H1 (cell line): ENCODE results near the gene VMP1. TPM values are rescaled to one million over a fixed set of nuclear protein-coding genes. Genes with fewer than 3 reads are reported as not detected.

Source experiments
- CTCF ChIA-PET: fragments of 300-600 bp; sonication (Branson Sonifier 250); formaldehyde crosslinking; loops from one replicate; lab custom pipeline; 2021; ENCODE audit not compliant: partially characterized antibody; lab: Charles Lee
- POLR2A ChIA-PET: fragments of 300-600 bp; sonication (Branson Sonifier 250); formaldehyde crosslinking; loops from one replicate; lab custom pipeline; 2021; ENCODE audit warnings: inconsistent platforms; ENCODE audit not compliant: partially characterized antibody; lab: Charles Lee
- DNase-seq, 2 experiments: peaks; one replicate each; pipeline versions ENCODE4 v3.0.0 to v3.0.0-alpha.2; 2010 to 2022; ENCODE audit warnings: low spot score in 2 of 2, low read depth in 1 of 2, mixed read lengths in 1 of 2
- FAIRE-seq: peaks from 2 replicates; lab custom pipeline; 2011; peaks lifted over from hg19 to GRCh38; lab: Jason Lieb, UNC
- H2AFZ ChIP-seq: 2 replicates; pipeline ENCODE4 v1.8.1; 2012; ENCODE audit warnings: low read length, inconsistent platforms
- H2AK5ac ChIP-seq: 2 replicates; pipeline ENCODE4 v1.6.1; 2013; ENCODE audit warnings: low read depth, low read length
- H2BK120ac ChIP-seq: replicated peaks from 2 replicates; pipeline ENCODE3; 2013; ENCODE audit warnings: low read depth, low read length, inconsistent platforms
- H2BK12ac ChIP-seq: 2 replicates; pipeline ENCODE4 v1.6.1; 2013; ENCODE audit warnings: low read depth, low read length
- H2BK15ac ChIP-seq: 2 replicates; pipeline ENCODE4 v1.6.1; 2013; ENCODE audit warnings: low read length
- H2BK20ac ChIP-seq: 2 replicates; pipeline ENCODE4 v1.6.1; 2013; ENCODE audit warnings: low read length
- H2BK5ac ChIP-seq: 2 replicates; pipeline ENCODE4 v1.6.1; 2013; ENCODE audit warnings: low read depth, low read length
- H3K14ac ChIP-seq: 2 replicates; pipeline ENCODE4 v1.6.1; 2013; ENCODE audit warnings: inconsistent platforms; ENCODE audit not compliant: insufficient read length
- H3K18ac ChIP-seq: 2 replicates; pipeline ENCODE4 v1.6.1; 2013; ENCODE audit warnings: low read length; ENCODE audit errors: extremely low read depth
- H3K23ac ChIP-seq: 2 replicates; pipeline ENCODE4 v1.6.1; 2013; ENCODE audit warnings: inconsistent platforms; ENCODE audit not compliant: insufficient read length
- H3K23me2 ChIP-seq: 2 replicates; pipeline ENCODE4 v1.6.1; 2013; ENCODE audit warnings: low read depth, low read length
- H3K27ac ChIP-seq: 2 replicates; pipeline ENCODE4 v1.6.1; 2011; ENCODE audit warnings: low read depth, low read length, inconsistent platforms
- H3K27me3 ChIP-seq, 4 experiments: replicated peaks in 1 of 4; 1 replicate in 1 of 4; 2 replicates in 3 of 4; pipeline versions ENCODE4 v1.6.1 to v1.8.1; 2011 to 2013; ENCODE audit warnings: low read length in 3 of 4, mild to moderate bottlenecking in 3 of 4, inconsistent platforms in 2 of 4, mixed read lengths in 2 of 4, moderate library complexity in 1 of 4; ENCODE audit not compliant: control insufficient read depth in 3 of 4, insufficient read depth in 3 of 4; ENCODE audit errors: extremely low read depth in 1 of 4
- H3K36me3 ChIP-seq, 4 experiments: 2 replicates each; pipeline versions ENCODE4 v1.6.1 to v1.8.1; 2011 to 2013; ENCODE audit warnings: mild to moderate bottlenecking in 4 of 4, low read length in 3 of 4, moderate library complexity in 2 of 4, control low read depth in 1 of 4, inconsistent platforms in 1 of 4; ENCODE audit not compliant: insufficient read depth in 4 of 4, control insufficient read depth in 2 of 4
- H3K4ac ChIP-seq: replicated peaks from 2 replicates; pipeline ENCODE3; 2013; ENCODE audit warnings: low read length, low read depth, mixed read lengths, inconsistent platforms; ENCODE audit not compliant: insufficient read length
- H3K4me1 ChIP-seq, 4 experiments: replicated peaks in 1 of 4; 1 replicate in 1 of 4; 2 replicates in 3 of 4; pipeline versions ENCODE4 v1.6.1 to v1.8.1; 2011 to 2013; ENCODE audit warnings: low read length in 3 of 4, inconsistent platforms in 2 of 4, mixed read lengths in 1 of 4; ENCODE audit not compliant: insufficient read depth in 4 of 4, control insufficient read depth in 3 of 4
- H3K4me2 ChIP-seq, 2 experiments: 2 replicates each; pipeline versions ENCODE4 v1.6.1 to v1.8.1; 2011 to 2013; ENCODE audit warnings: low read depth in 2 of 2, low read length in 2 of 2, control low read depth in 1 of 2, inconsistent platforms in 1 of 2, mild to moderate bottlenecking in 1 of 2; ENCODE audit not compliant: insufficient read depth in 1 of 2
- H3K4me3 ChIP-seq, 4 experiments: fragments of 200-600, 300-600 bp in 1 of 4; sonication (generic), shearing (Covaris generic), sonication (Bioruptor Twin) in 1 of 4; 2 replicates each; pipeline versions ENCODE4 v1.5.1 to v1.8.1; 2011 to 2016; ENCODE audit warnings: low read length in 4 of 4, low read depth in 3 of 4, control low read depth in 2 of 4, inconsistent platforms in 2 of 4, mild to moderate bottlenecking in 2 of 4, mixed read lengths in 1 of 4, moderate library complexity in 1 of 4; ENCODE audit not compliant: insufficient read depth in 2 of 4; ENCODE audit errors: extremely low read depth in 1 of 4
- H3K56ac ChIP-seq: replicated peaks from 2 replicates; pipeline ENCODE3; 2013; ENCODE audit warnings: low read depth, mild to moderate bottlenecking, mixed read lengths, low read length, inconsistent platforms; ENCODE audit not compliant: insufficient read length
- H3K79me1 ChIP-seq: 2 replicates; pipeline ENCODE4 v1.6.1; 2013; ENCODE audit warnings: low read depth, low read length, control low read depth
- H3K79me2 ChIP-seq, 2 experiments: 2 replicates each; pipeline versions ENCODE4 v1.6.1 to v1.8.1; 2012 to 2013; ENCODE audit warnings: low read length in 2 of 2, mild to moderate bottlenecking in 2 of 2, inconsistent platforms in 1 of 2; ENCODE audit not compliant: insufficient read depth in 2 of 2, control insufficient read depth in 1 of 2
- H3K9ac ChIP-seq, 4 experiments: replicated peaks in 1 of 4; 1 replicate in 1 of 4; 2 replicates in 3 of 4; pipeline versions ENCODE4 v1.6.1 to v1.8.1; 2011 to 2013; ENCODE audit warnings: low read depth in 3 of 4, low read length in 3 of 4, control low read depth in 2 of 4, mild to moderate bottlenecking in 2 of 4, moderate library complexity in 2 of 4, inconsistent platforms in 1 of 4; ENCODE audit errors: extremely low read depth in 1 of 4
- H3K9me3 ChIP-seq, 2 experiments: 2 replicates each; pipeline versions ENCODE4 v1.6.1 to v1.8.1; 2012 to 2013; ENCODE audit warnings: mild to moderate bottlenecking in 2 of 2, moderate library complexity in 2 of 2, control low read depth in 1 of 2, inconsistent platforms in 1 of 2, low read depth in 1 of 2, low read length in 1 of 2, mixed read lengths in 1 of 2; ENCODE audit not compliant: insufficient read depth in 2 of 2
- H4K20me1 ChIP-seq, 2 experiments: replicated peaks in 1 of 2; 2 replicates each; pipeline versions ENCODE3 to v1.8.1; 2011 to 2013; ENCODE audit warnings: inconsistent platforms in 2 of 2, low read length in 2 of 2, mild to moderate bottlenecking in 1 of 2; ENCODE audit not compliant: insufficient read depth in 2 of 2, control insufficient read depth in 1 of 2
- H4K5ac ChIP-seq: 2 replicates; pipeline ENCODE4 v1.6.1; 2013; ENCODE audit warnings: low read length, low read depth, mixed read lengths, inconsistent platforms; ENCODE audit not compliant: insufficient read length
- H4K8ac ChIP-seq: 2 replicates; pipeline ENCODE4 v1.8.0; 2013; ENCODE audit warnings: mild to moderate bottlenecking, moderate library complexity, low read length, inconsistent platforms; ENCODE audit not compliant: insufficient read depth; ENCODE audit errors: extremely low read depth
- H4K91ac ChIP-seq: replicated peaks from 2 replicates; pipeline ENCODE3; 2013; ENCODE audit warnings: low read length, mixed read lengths, inconsistent platforms; ENCODE audit not compliant: insufficient read length
- CTBP2 ChIP-seq: IDR thresholded peaks from 2 replicates; pipeline ENCODE4 v1.7.0; 2011; ENCODE audit warnings: borderline replicate concordance, mild to moderate bottlenecking, moderate library complexity, mixed read lengths, low read length; ENCODE audit not compliant: insufficient read depth, insufficient read length
- FOSL1 ChIP-seq: IDR thresholded peaks from 2 replicates; pipeline ENCODE4 v1.6.1; 2011; ENCODE audit warnings: mild to moderate bottlenecking, low read depth, low read length, moderate library complexity; ENCODE audit not compliant: insufficient read depth
- JUND ChIP-seq: IDR thresholded peaks from 2 replicates; pipeline ENCODE4 v1.6.1; 2011; ENCODE audit warnings: mild to moderate bottlenecking, improper control_type of control experiment, low read length
- KDM1A ChIP-seq: fragments of 200-600, 300-600 bp; sonication (generic); IDR thresholded peaks from 2 replicates; pipeline ENCODE4 v1.7.1; 2016; ENCODE audit warnings: mild to moderate bottlenecking, low read length, borderline replicate concordance
- NANOG ChIP-seq: IDR thresholded peaks from 2 replicates; pipeline ENCODE4 v1.6.1; 2011; ENCODE audit warnings: low read length, low read depth, mild to moderate bottlenecking, inconsistent platforms; ENCODE audit not compliant: insufficient read depth, poor library complexity, severe bottlenecking
- POLR2AphosphoS5 ChIP-seq: IDR thresholded peaks from 2 replicates; pipeline ENCODE4 v1.6.1; 2011; ENCODE audit warnings: low read depth, low read length
- RAD21 ChIP-seq, 2 experiments: IDR thresholded peaks in 1 of 2; conservative IDR thresholded peaks in 1 of 2; 2 replicates each; pipeline ENCODE4 v1.6.1; 2011; ENCODE audit warnings: low read depth in 2 of 2, low read length in 2 of 2, improper control_type of control experiment in 1 of 2, inconsistent platforms in 1 of 2, mild to moderate bottlenecking in 1 of 2, moderate library complexity in 1 of 2
- SIX5 ChIP-seq: IDR thresholded peaks from 2 replicates; pipeline ENCODE4 v1.6.1; 2011; ENCODE audit warnings: mild to moderate bottlenecking, low read depth, low read length
- SRF ChIP-seq: IDR thresholded peaks from 2 replicates; pipeline ENCODE4 v1.6.1; 2011; ENCODE audit warnings: mild to moderate bottlenecking, low read depth, low read length, moderate library complexity
- TEAD4 ChIP-seq: IDR thresholded peaks from 2 replicates; pipeline ENCODE4 v1.6.1; 2012; ENCODE audit warnings: low read depth, low read length, inconsistent platforms, mixed read lengths
- WGBS, 2 experiments: shearing (Covaris generic) in 1 of 2; methylation state at CpG; one replicate each; pipeline versions ENCODE4 v1.1.6 to v1.1.7; 2013 to 2015; ENCODE audit warnings: low lambda C conversion rate in 2 of 2, mixed read lengths in 2 of 2, inconsistent platforms in 1 of 2, low coverage in 1 of 2, missing lambda C conversion rate in 1 of 2; ENCODE audit not compliant: insufficient replicate concordance in 2 of 2, insufficient coverage in 1 of 2, insufficient read length in 1 of 2; ENCODE audit errors: extremely low coverage in 1 of 2, missing lambda C conversion rate in 1 of 2; 5-methylcytosine and 5-hydroxymethylcytosine counted together
- polyA plus RNA-seq, 7 experiments: library from polyadenylated mRNA; depleted of rRNA in 3 of 7; stranded (reverse) in 5 of 7; unstranded in 2 of 7; fragments of >200 nt in 5 of 7; fragments of 200-250 nt in 2 of 7; gene quantifications; 1 replicate in 5 of 7; 2 replicates in 1 of 7; 4 replicates in 1 of 7; pipeline versions ENCODE4 v1.2.1 to v1.2.3, GENCODE V29; 2011 to 2013; ENCODE audit warnings: missing spikeins in 2 of 7, mixed read lengths in 2 of 7
- total RNA-seq: library from RNA; stranded (reverse); fragmentation: NEBNext Ultra II Directional; extraction: Animal tissue kit (Norgen Biotek cat#: 25700); gene quantifications from 2 replicates; pipeline ENCODE4 v1.2.1, GENCODE V29; 2021
- TF ChIP-seq, protein P1 (sequence below): IDR thresholded peaks from 2 replicates; pipeline ENCODE4 v1.6.1; 2011; ENCODE audit warnings: low read depth, mild to moderate bottlenecking, low read length; ENCODE audit not compliant: insufficient read depth

Gene VMP1
- total and polyA plus RNA-seq, 2 of the 8 experiments (the other 6 are each of a cell fraction or from before 2014, with no cell fraction given): 45.0 to 92.7 TPM

DNA sequence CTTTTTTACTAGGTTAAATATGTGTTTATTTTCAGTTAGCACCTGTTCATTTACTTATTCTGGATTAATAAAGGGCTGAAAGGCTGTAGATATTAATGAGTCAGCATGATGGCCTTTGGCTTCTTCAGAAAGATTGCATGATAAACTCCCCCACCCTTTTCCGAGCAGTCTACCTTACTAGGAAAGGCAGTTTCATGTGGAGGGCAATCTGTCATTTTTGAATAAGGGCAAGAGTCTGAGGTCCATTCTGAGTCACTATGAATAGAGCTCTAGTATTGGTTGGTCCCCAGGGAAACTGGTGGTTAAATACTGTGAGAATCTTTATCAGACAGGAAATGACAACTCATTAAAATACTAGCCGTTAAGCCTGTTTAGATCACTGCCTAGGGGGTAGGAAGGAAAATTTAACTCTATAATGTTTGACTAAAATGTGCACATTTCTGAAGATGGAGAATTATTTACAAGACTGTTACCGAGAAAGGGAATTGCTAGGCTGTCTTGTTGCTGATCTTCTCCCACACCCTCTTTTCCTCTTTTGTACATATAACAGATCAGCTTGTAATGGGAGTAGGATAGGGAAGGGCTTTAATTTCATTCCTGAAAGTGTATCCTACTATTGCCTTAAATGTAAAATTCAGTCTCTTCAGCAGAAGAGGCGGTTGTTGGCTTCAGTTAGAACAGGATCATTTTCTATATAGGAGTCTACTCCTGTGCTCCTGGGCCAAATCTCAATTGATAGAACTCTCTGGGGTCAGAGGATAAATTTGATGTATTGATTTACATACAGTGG, 122.0 kb downstream of the VMP1 start:
- H2BK5ac ChIP-seq: no peak overlapping the region
- H3K56ac ChIP-seq: no peak overlapping the region
- no peak overlapping the region for H4K8ac ChIP-seq
- no peak overlapping the region for H3K23ac ChIP-seq
- no peak overlapping the region for H3K27ac ChIP-seq
- H2BK15ac ChIP-seq: no peak overlapping the region
- H3K27me3 ChIP-seq: no peaks in the 10 kb centered on the region
- no peak overlapping the region for H3K4me2 ChIP-seq
- DNase-seq: no peak
- no peak overlapping the region for H2AK5ac ChIP-seq
- H3K4ac ChIP-seq: no peak overlapping the region
- H4K91ac ChIP-seq: no peak overlapping the region
- no peak overlapping the region for H3K9ac ChIP-seq
- H2AFZ ChIP-seq: no peak overlapping the region
- H3K14ac ChIP-seq: no peak overlapping the region
- ChIA-PET POLR2A (interaction anchor here (1.3 to 11.2 kb wide), 2 partner anchors 13 to 122 kb away, joined by 3 to 137 read pairs; partner anchors contain the start of genes PTRH2 and VMP1), CTCF (interaction anchor here (0.8 to 4.4 kb wide), 2 partner anchors 24 to 76 kb away, joined by 3 to 19 read pairs; no protein-coding TSS in a partner anchor)
- H3K4me1 ChIP-seq: peaks cover 2 to 11% (median 10%) of the 10 kb centered on the region in 4 experiments; a peak in 5 of 7 replicates
- H3K36me3 ChIP-seq: no peaks in the 10 kb centered on the region
- WGBS, 2 experiments: 74% methylated on average over 4 of the region's 4 CpGs; no CpG with 5 or more reads in 1 of the 2 experiments
- H3K18ac ChIP-seq: no peak overlapping the region
- no peak for FAIRE-seq
- no peak overlapping the region for H3K4me3 ChIP-seq
- H2BK12ac ChIP-seq: no peak overlapping the region
- H3K9me3 ChIP-seq: no peaks in the 10 kb centered on the region
- H3K23me2 ChIP-seq: no peaks in the 10 kb centered on the region
- H2BK120ac ChIP-seq: no peak overlapping the region
- no peaks in the 10 kb centered on the region for H3K79me2 ChIP-seq
- H4K20me1 ChIP-seq: no peaks in the 10 kb centered on the region
- no peak overlapping the region for H2BK20ac ChIP-seq
- H3K79me1 ChIP-seq: no peaks in the 10 kb centered on the region
- H4K5ac ChIP-seq: no peak overlapping the region
- TF ChIP-seq CTBP2 (no peak), POLR2AphosphoS5 (no peak), SIX5 (no peak), FOSL1 (no peak), TEAD4 (no peak), SRF (no peak), KDM1A (no peak), RAD21 (IDR thresholded peaks at IDR 0.05 in 1 of 2, conservative IDR thresholded peaks at IDR 0.05 in 1 of 2; ENCODE audit: low read depth in 2 of 2, low read length in 2 of 2) (no peak), JUND (no peak), NANOG (no peak)
- TF ChIP-seq, protein P1, sequence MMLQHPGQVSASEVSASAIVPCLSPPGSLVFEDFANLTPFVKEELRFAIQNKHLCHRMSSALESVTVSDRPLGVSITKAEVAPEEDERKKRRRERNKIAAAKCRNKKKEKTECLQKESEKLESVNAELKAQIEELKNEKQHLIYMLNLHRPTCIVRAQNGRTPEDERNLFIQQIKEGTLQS: no peak
